Pons (tissue), 1 donor: ENCODE data around the gene GPR158.
A peak's percentile ranks its signal among the peaks of the same experiment; 100 is the strongest.

Source experiments
- DNase-seq: peaks from one replicate; pipeline ENCODE4 v3.0.0-alpha.2; 2016; ENCODE audit warnings: low spot score

Gene GPR158

GRCh38 chr10:25206693-25207414 lies 32.1 kb downstream of the GPR158 start:
- DNase-seq: no peak

- no peak for DNase-seq
Observed at GRCh38 chr10:25209618-25210017, 34.8 kb downstream of the GPR158 start.

GRCh38 chr10:25210265-25210664 lies 35.5 kb downstream of the GPR158 start:
- DNase-seq: no peak

GRCh38 chr10:25220156-25220555 lies 45.4 kb downstream of the GPR158 start:
- DNase-seq: no peak

DNA sequence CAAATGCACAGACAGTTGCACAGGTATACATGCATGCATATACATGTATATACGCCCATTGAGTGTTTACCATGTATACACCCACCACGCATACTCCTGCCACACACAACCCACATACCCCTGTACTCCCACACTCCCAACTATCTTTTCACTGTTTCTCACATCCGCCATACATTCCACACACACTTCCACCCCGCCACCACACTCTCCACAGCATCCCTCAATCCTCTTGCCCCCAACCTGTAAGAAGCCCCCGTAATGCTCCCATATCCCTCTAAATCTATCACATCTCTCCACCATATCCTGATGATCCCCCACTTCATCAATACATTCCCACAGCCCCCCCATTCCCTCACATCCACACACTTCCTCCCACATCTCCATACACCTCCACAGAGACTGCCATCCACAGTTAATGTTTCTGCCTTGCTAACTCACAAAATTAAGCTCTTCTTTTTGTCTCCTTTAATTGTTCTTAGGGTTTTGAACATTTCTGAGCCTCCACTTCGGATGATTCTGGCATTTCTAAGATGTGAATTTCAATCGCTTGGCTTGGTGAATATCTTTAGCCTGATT lies 47.4 kb downstream of the GPR158 start:
- DNase-seq: no peak

DNA sequence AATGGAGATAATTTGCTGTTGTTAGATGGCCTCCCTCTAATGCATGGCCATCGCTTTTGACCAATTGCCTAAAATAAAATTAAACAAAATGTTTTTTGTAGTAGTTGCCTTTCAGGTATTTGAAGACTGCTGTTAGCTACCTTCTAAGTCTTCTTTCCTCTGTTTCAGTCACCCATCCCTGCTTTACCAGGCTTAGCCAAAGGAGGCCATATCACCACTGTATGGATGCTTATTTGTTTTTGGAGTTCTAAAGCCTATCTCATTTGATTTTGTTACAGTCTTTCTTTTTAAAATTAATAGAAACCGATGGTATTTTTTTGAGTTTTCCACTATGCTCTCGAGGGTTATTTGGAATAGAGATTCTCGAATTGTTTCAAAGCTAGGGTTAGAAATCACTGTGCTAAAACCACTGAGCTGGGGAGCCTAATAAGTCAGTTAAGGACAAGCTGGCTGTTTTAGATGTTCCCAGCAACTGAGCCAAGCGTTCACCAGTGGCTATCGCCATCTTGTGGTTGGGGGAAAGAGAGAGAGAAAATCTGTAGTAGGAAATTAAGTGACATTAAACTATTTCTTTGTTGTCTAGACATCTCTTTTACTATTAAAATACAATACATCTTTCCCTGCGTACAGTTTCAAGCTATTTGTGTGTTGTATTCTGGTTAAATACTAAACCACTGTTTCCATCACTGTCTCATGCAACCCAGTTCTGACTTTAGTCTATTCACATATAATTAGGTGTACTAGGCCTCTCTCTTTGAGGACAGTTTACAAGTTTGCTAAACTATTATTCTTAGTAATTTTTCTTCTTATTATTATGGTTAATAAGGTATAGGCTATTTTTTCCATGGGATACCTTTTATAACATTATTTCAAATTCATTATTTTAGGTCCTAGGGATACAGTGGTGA lies 52.2 kb downstream of the GPR158 start:
- DNase-seq: peak; percentile 93

GRCh38 chr10:25231751-25232150 lies 57.0 kb downstream of the GPR158 start:
- no peak for DNase-seq

DNA sequence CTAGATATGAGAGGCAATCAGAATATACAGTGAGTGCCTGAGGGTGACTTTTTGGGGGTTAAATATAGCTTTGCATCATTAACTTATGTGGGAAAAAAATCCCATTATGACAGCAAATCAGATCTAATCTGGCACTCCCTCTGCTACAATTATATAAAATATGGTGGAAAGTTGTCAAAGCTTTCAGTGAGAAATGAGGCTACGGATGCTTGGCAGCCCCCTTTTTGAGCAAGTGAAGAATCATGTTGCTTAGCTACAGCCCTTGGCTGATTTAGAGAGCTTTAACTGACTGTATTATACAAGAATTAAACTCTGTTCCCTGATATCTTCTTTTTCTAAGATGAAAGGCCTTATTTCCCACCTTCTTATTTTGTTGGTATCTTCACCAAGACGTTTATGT lies 57.4 kb downstream of the GPR158 start:
- DNase-seq: no peak

DNA sequence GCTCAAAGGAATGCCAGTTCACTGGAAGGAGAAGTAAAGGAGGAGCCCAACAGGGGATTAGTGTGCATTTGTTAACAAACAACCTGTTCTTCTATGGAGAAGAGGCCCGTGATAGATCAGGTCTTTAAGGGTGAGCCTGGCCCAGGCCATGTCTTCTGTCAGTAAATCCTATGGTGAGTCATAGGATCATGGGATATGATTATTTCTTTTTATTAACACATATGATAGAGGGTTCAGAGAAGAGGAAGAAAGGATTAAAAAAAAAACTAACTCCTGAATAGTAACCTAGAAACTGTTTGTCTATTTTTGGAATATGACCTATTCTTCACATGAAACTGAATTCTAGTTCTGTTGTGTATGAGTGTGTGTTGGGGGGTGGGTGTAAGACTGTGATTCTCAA lies 70.4 kb downstream of the GPR158 start:
- DNase-seq: no peak

DNA sequence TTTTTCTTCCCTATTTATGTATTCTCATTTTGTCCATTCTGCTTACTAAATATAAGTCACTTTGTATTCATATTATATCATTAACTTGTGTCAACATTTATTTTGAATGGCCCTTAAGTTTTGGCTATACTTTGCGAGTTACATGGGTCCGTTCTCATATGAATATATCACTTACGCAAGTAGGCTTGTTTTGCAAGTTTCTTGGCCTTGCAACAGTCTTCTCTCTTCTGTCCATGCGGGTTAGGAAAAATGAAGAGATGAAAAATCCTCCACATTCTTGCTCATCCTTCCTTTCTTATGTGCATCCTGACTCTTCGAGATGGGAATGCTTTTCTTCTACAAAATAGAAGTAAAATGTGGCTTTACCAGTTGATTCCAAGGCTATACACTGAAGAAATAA lies 82.8 kb downstream of the GPR158 start:
- DNase-seq: no peak

DNA sequence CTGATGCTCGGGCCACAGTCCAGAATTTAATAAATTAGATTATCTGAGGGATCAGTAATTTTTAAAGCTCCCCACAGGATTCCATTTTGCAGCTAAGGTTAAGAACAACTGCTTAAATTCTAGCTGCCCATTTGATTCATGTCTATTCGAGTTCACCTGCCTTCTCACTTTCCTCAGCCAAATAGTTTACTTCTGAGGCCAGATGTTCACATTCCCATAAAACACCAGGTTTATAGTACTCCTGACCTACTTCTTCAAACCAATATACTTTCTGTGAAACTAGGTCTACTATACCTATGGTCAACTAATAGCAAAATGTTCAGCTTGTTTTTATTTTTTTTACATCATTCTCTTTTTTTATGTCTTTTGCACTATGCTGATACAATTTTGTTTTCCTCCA lies 86.3 kb downstream of the GPR158 start:
- no peak for DNase-seq

DNA sequence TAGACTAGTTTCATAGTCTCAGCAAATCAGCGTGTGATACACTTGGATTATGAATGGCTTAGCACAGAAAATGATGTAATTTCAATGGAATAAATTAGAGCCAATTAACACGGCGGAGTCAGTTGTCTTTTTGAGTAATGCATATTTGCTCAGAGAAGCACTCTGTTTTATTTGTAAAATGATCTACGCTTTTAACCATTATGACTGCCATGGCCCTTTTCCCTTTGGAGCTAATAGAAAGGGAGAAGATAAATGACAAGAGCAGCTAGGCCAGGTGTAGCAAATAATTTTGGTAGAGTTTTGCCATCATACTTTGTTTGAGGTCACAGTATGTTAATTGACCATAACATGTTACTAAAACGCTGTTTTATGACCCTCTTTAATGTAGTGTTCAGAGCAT lies 86.8 kb downstream of the GPR158 start:
- DNase-seq: no peak

- no peak for DNase-seq
Observed at GRCh38 chr10:25263931-25264330, 89.1 kb downstream of the GPR158 start.

- DNase-seq: no peak
Observed at GRCh38 chr10:25278180-25278579, 103.4 kb downstream of the GPR158 start.

- DNase-seq: no peak
Observed at GRCh38 chr10:25280076-25280475, 105.3 kb downstream of the GPR158 start.

DNA sequence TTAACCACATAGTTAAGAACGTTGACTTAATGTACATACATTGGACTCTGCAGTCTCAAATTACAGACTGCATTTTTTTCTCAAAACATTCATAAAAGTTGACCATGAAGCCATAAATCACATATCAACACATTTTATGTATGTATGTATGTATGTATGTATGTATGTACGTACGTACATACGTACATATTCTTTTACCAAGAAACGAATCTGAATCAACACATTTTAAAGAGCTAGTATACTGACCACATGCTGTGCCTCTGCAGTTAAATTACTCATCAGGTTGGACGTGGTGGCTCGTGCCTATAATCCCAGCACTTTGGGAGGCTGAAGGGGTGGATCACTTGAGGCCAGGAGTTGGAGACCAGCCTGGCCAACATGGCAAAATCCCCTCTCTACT lies 105.8 kb downstream of the GPR158 start:
- no peak for DNase-seq

- no peak for DNase-seq
Observed at GRCh38 chr10:25285809-25286208, 111.0 kb downstream of the GPR158 start.

DNA sequence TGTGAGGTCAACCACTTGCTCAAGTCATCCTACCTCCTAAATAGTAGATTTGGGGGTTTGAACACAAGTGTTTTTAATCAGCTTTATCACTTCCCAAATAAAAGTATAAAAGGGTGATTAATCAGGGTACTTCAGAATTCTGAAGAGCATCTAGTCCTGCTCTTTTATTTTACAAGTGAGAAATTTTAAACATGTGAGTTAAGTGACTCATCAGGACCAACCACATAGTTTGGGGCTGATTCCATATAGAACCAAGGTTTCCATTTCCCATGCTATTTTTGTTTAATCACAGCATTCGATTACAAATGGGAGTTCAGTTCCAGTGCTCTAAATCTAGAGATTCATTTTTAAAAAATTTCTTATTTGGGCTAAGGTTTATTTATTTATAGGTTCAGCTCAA lies 113.4 kb downstream of the GPR158 start:
- DNase-seq: no peak

GRCh38 chr10:25294032-25294926 lies 119.5 kb downstream of the GPR158 start:
- peak; percentile 18 for DNase-seq

GRCh38 chr10:25296324-25296723 lies 121.5 kb downstream of the GPR158 start:
- DNase-seq: no peak

DNA sequence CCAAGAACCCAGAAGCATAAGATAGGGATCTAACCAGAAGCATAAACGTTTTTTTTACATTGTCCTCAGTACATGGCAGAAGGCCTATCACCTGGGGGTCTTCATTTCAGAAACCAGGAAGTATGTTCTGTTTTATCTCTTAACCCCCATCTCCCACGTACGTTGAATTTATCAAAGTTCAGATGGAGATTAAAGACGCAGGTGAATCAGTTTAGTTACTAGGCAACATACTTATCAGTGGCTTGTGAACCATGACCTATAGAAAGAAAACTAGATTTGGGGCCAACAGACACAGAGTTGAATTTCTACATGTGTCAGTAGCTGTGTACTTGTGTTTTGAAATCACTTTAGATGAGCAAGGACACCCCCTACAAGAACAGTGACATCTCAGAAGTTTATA lies 122.7 kb downstream of the GPR158 start:
- DNase-seq: no peak

GRCh38 chr10:25300073-25300472 lies 125.3 kb downstream of the GPR158 start:
- DNase-seq: no peak
